A549 (cell line): ENCODE results near the gene GTF2B.
"Not testable (repeated sequence)": the region's sequence is repeated elsewhere in the genome, so short reads cannot be mapped to it uniquely, and the experiment has no call there.

Experiments used
- CBX8 ChIP-seq: fragments of 200-600 bp; sonication (generic); IDR thresholded peaks from 2 replicates; pipeline ENCODE4 v1.6.1; 2016
- CTCF ChIP-seq: fragments of >200 bp; sonication (Bioruptor Twin); formaldehyde crosslinking; IDR thresholded peaks from 3 replicates; pipeline ENCODE4 v1.5.1; 2016
- EP300 ChIP-seq, 2 experiments: fragments of >200 bp; sonication (Bioruptor Twin); formaldehyde crosslinking; IDR thresholded peaks; 2 replicates in 1 of 2; 3 replicates in 1 of 2; pipeline ENCODE4 v1.6.1; 2016 to 2017
- MAX ChIP-seq: IDR thresholded peaks from 2 replicates; pipeline ENCODE4 v1.6.1; 2012
- POLR2A ChIP-seq: IDR thresholded peaks from 2 replicates; pipeline ENCODE4 v1.6.1; 2012; ENCODE audit warnings: mild to moderate bottlenecking, low read length
- REST ChIP-seq: fragments of 200-600 bp; sonication (generic); IDR thresholded peaks from 2 replicates; pipeline ENCODE4 v1.6.1; 2016; ENCODE audit warnings: antibody characterized with exemption, mild to moderate bottlenecking, moderate library complexity
- USF2 ChIP-seq: fragments of 450-650 bp; IDR thresholded peaks from 2 replicates; pipeline ENCODE4 v1.6.1; 2014; ENCODE audit warnings: antibody characterized with exemption

- TF ChIP-seq CTCF; USF2; EP300 (IDR thresholded peaks at IDR 0.05); POLR2A; REST; CBX8; MAX: not testable (repeated sequence)
Observed at GRCh38 chr1:88819642-88820041, 71.7 kb downstream of the GTF2B start.
